Measurements from ENCODE around the gene FHAD1.
"Not testable (repeated sequence)": the region's sequence is repeated elsewhere in the genome, so short reads cannot be mapped to it uniquely, and the experiment has no call there.

FHAD1 gene

GRCh38 chr1:15429701-15430149 is 182.7 kb downstream of the FHAD1 start:
- no peak overlapping the region for H3K4me3 ChIP-seq (ENCODE audit: low read depth, low read length)
- DNase-seq (ENCODE audit: low read depth, low spot score): peak; percentile 77
- TF ChIP-seq CTCF (IDR thresholded peaks at IDR 0.05; ENCODE audit: low read depth, low read length): no peak
- in situ Hi-C loops (cut with HindIII; ENCODE audit: low sequenced_read_pairs): loop anchor here (25.0 kb wide), 1 partner anchor 292 kb away; no protein-coding TSS in a partner anchor

- H3K4me3 ChIP-seq (ENCODE audit: low read depth, low read length): no peak overlapping the region
- TF ChIP-seq CTCF (IDR thresholded peaks at IDR 0.05; ENCODE audit: low read depth, low read length): peak; percentile 97
- no peak for DNase-seq (ENCODE audit: low read depth, low spot score)
- in situ Hi-C loops (cut with HindIII; ENCODE audit: low sequenced_read_pairs): loop anchor here (25.0 kb wide), 1 partner anchor 294 kb away; no protein-coding TSS in a partner anchor
These were observed 184.0 kb downstream of the FHAD1 start for GRCh38 chr1:15430787-15431570.

- TF ChIP-seq CTCF (IDR thresholded peaks at IDR 0.05; ENCODE audit: low read depth, low read length): no peak
- DNase-seq (ENCODE audit: low read depth, low spot score): no peak
- in situ Hi-C loops (cut with HindIII; ENCODE audit: low sequenced_read_pairs): loop anchor here (25.0 kb wide), 1 partner anchor 294 kb away; no protein-coding TSS in a partner anchor
- H3K4me3 ChIP-seq (ENCODE audit: low read depth, low read length): no peak overlapping the region
These were observed 184.5 kb downstream of the FHAD1 start for GRCh38 chr1:15431571-15431948.

- in situ Hi-C loops (cut with HindIII; ENCODE audit: low sequenced_read_pairs): loop anchor here (25.0 kb wide), 1 partner anchor 295 kb away; no protein-coding TSS in a partner anchor
- H3K4me3 ChIP-seq (ENCODE audit: low read depth, low read length): no peak overlapping the region
- no peak for TF ChIP-seq CTCF (IDR thresholded peaks at IDR 0.05; ENCODE audit: low read depth, low read length)
- DNase-seq (ENCODE audit: low read depth, low spot score): no peak
These were observed 185.3 kb downstream of the FHAD1 start for GRCh38 chr1:15432324-15432723.

GRCh38 chr1:15433471-15433870 is 186.4 kb downstream of the FHAD1 start:
- in situ Hi-C loops (cut with HindIII; ENCODE audit: low sequenced_read_pairs): loop anchor here (25.0 kb wide), 1 partner anchor 296 kb away; no protein-coding TSS in a partner anchor
- DNase-seq (ENCODE audit: low read depth, low spot score): no peak
- no peak for TF ChIP-seq CTCF (IDR thresholded peaks at IDR 0.05; ENCODE audit: low read depth, low read length)
- H3K4me3 ChIP-seq (ENCODE audit: low read depth, low read length): no peak overlapping the region

- not testable (repeated sequence) for H3K4me3 ChIP-seq (ENCODE audit: low read depth, low read length); DNase-seq (ENCODE audit: low read depth, low spot score)
- in situ Hi-C loops (cut with HindIII; ENCODE audit: low sequenced_read_pairs): loop anchor here (25.0 kb wide), 1 partner anchor 297 kb away; no protein-coding TSS in a partner anchor
These were observed 187.7 kb downstream of the FHAD1 start for GRCh38 chr1:15434739-15435138.
